ENCODE measurements around the gene TUBGCP6. TPM values are rescaled to one million over a fixed set of nuclear protein-coding genes. Genes with fewer than 3 reads are reported as not detected.
"Not testable (repeated sequence)": the region's sequence is repeated elsewhere in the genome, so short reads cannot be mapped to it uniquely, and the experiment has no call there.

TUBGCP6 gene
- total RNA-seq, 1 experiment from 2014 or later = 6.7 TPM

- DNase-seq (ENCODE audit: low read depth) = no peak
Measured at GRCh38 chr22:50278956-50279619, 34.3 kb upstream of the TUBGCP6 start.

GRCh38 chr22:50278461-50278860 is 33.6 kb upstream of the TUBGCP6 start:
- no peak for DNase-seq (ENCODE audit: low read depth)

- DNase-seq (ENCODE audit: low read depth) = no peak
Measured at GRCh38 chr22:50277761-50278160, 32.9 kb upstream of the TUBGCP6 start.

- peak; percentile 37 for DNase-seq (ENCODE audit: low read depth)
Measured at GRCh38 chr22:50276143-50276542, 31.3 kb upstream of the TUBGCP6 start.

GRCh38 chr22:50275181-50276055 is 30.6 kb upstream of the TUBGCP6 start:
- no peak for DNase-seq (ENCODE audit: low read depth)

GRCh38 chr22:50274771-50275170 is 29.9 kb upstream of the TUBGCP6 start:
- no peak for DNase-seq (ENCODE audit: low read depth)

- DNase-seq (ENCODE audit: low read depth) = peak; percentile 65
Measured at GRCh38 chr22:50274311-50274710, 29.5 kb upstream of the TUBGCP6 start.

GRCh38 chr22:50273781-50274180 is 29.0 kb upstream of the TUBGCP6 start:
- DNase-seq (ENCODE audit: low read depth) = not testable (repeated sequence)

GRCh38 chr22:50273352-50273751 is 28.5 kb upstream of the TUBGCP6 start:
- DNase-seq (ENCODE audit: low read depth) = not testable (repeated sequence)

GRCh38 chr22:50272044-50272802 is 27.4 kb upstream of the TUBGCP6 start:
- DNase-seq (ENCODE audit: low read depth) = peak; percentile 25

- DNase-seq (ENCODE audit: low read depth) = peak; percentile 60
Measured at GRCh38 chr22:50271519-50271970, 26.7 kb upstream of the TUBGCP6 start.

GRCh38 chr22:50270666-50271394 is 26.0 kb upstream of the TUBGCP6 start:
- DNase-seq (ENCODE audit: low read depth) = peak; percentile 62

- DNase-seq (ENCODE audit: low read depth) = peak; percentile 35
Measured at GRCh38 chr22:50269970-50270665, 25.3 kb upstream of the TUBGCP6 start, which contains the start of gene MAPK11. Gene MAPK11 (minus strand): TSS chr22:50270380. CDS start chr22:50270292, 88 bp downstream.

GRCh38 chr22:50269573-50269969 is 24.7 kb upstream of the TUBGCP6 start:
- no peak for DNase-seq (ENCODE audit: low read depth)

- DNase-seq (ENCODE audit: low read depth) = no peak
Measured at GRCh38 chr22:50268655-50269113, 23.9 kb upstream of the TUBGCP6 start.

- no peak for DNase-seq (ENCODE audit: low read depth)
Measured at GRCh38 chr22:50267591-50268390, 23.0 kb upstream of the TUBGCP6 start.

GRCh38 chr22:50266994-50267393 is 22.2 kb upstream of the TUBGCP6 start:
- no peak for DNase-seq (ENCODE audit: low read depth)

GRCh38 chr22:50264946-50265669 is 20.3 kb upstream of the TUBGCP6 start:
- DNase-seq (ENCODE audit: low read depth) = no peak

- no peak for DNase-seq (ENCODE audit: low read depth)
Measured at GRCh38 chr22:50264104-50264745, 19.4 kb upstream of the TUBGCP6 start.

Data from RPMI7951 (cell line).